ENCODE results near the gene EHD4.

Gene EHD4

GRCh38 chr15:41940441-41940857 is 31.9 kb downstream of the EHD4 start:
- peak; percentile 48 for DNase-seq (ENCODE audit: low read depth)
- H3K4me3 ChIP-seq (ENCODE audit: low read length), result no peak overlapping the region
- H3K27me3 ChIP-seq (replicated peaks; ENCODE audit: control insufficient read depth, insufficient read depth, low read length), result no peaks in the 10 kb centered on the region
- H3K9me3 ChIP-seq (ENCODE audit: control insufficient read depth, low read length), result no peaks in the 10 kb centered on the region
- peaks cover 7% of the 10 kb centered on the region for H3K36me3 ChIP-seq (ENCODE audit: control insufficient read depth, insufficient read depth, low read length, severe bottlenecking)
- peaks cover 32% of the 10 kb centered on the region for H3K4me1 ChIP-seq (ENCODE audit: control insufficient read depth, insufficient read depth, low read length)
- H3K9ac ChIP-seq (ENCODE audit: low read length), result no peak overlapping the region

GRCh38 chr15:41939986-41940385 is 32.4 kb downstream of the EHD4 start:
- H3K9me3 ChIP-seq (ENCODE audit: control insufficient read depth, low read length), result no peaks in the 10 kb centered on the region
- no peak overlapping the region for H3K4me3 ChIP-seq (ENCODE audit: low read length)
- H3K9ac ChIP-seq (ENCODE audit: low read length), result no peak overlapping the region
- H3K36me3 ChIP-seq (ENCODE audit: control insufficient read depth, insufficient read depth, low read length, severe bottlenecking), result peaks cover 7% of the 10 kb centered on the region
- no peak for DNase-seq (ENCODE audit: low read depth)
- no peaks in the 10 kb centered on the region for H3K27me3 ChIP-seq (replicated peaks; ENCODE audit: control insufficient read depth, insufficient read depth, low read length)
- peaks cover 28% of the 10 kb centered on the region for H3K4me1 ChIP-seq (ENCODE audit: control insufficient read depth, insufficient read depth, low read length)

DNA sequence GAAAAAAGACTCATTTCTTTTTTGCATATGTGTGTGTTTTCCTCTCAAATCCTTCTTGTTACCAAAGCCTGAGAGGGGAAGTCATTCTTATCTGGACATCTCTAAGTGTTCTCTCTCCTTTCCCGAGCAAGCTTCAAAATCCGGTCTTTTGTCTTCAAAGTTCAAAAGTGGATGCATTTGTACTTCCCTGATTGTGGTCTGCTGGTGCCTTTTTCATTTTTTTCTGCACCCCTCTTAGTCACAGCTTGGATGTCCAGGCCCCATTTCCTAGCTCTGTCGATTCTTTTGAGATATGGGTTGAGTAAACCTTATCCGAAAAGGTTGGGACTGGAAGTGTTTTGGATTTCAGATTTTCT is 34.8 kb downstream of the EHD4 start:
- peaks cover 7% of the 10 kb centered on the region for H3K36me3 ChIP-seq (ENCODE audit: control insufficient read depth, insufficient read depth, low read length, severe bottlenecking)
- peaks cover 20% of the 10 kb centered on the region for H3K4me1 ChIP-seq (ENCODE audit: control insufficient read depth, insufficient read depth, low read length)
- no peaks in the 10 kb centered on the region for H3K27me3 ChIP-seq (replicated peaks; ENCODE audit: control insufficient read depth, insufficient read depth, low read length)
- H3K4me3 ChIP-seq (ENCODE audit: low read length), result no peak overlapping the region
- no peak for DNase-seq (ENCODE audit: low read depth)
- H3K9ac ChIP-seq (ENCODE audit: low read length), result no peak overlapping the region
- no peaks in the 10 kb centered on the region for H3K9me3 ChIP-seq (ENCODE audit: control insufficient read depth, low read length)

DNA sequence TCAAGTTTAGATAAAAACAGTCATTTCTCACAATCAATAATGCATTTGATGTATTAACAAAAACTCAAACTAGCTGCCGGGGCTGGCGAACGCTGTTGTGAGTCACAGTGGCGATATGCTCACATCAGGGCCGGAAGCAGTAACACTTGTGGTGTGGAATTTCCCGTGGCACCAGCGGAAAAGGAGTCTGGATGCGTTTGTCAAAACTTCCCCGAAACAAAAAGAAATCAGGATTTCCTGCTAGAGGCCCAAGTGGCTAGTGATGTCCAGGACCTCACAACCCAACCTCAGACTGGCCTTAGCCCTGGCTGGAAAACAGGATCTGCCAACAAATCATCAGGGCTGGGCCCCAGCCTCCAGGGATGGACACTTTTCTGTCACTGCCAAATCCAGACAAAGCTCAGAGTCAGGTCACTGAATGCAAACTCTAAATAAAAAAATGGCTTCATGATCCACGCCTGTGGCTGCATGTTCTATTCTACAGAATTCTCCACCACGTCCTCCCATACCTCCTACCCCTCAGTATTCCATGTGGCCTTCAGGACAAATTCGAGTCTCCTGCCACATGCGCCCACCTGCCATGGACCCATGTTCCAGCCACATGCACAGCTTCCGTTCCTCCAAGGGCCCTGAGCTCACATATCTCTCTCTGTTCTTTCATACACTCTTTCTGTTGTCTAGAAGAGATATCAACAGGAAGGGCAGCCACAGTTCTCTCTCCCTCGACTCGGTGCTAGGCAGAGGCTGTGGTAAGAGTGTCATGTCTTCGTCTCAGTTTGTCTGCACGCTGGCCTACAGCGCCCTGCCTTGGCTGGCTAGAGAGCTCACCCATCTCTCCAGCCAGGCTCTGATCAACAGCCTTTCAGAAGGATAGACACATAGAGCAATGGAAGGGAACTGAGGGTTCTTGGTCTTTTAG is 35.4 kb downstream of the EHD4 start:
- DNase-seq (ENCODE audit: low read depth), result no peak
- H3K4me3 ChIP-seq (ENCODE audit: low read length), result no peak overlapping the region
- H3K9me3 ChIP-seq (ENCODE audit: control insufficient read depth, low read length), result no peaks in the 10 kb centered on the region
- peaks cover 20% of the 10 kb centered on the region for H3K4me1 ChIP-seq (ENCODE audit: control insufficient read depth, insufficient read depth, low read length)
- peaks cover 7% of the 10 kb centered on the region for H3K36me3 ChIP-seq (ENCODE audit: control insufficient read depth, insufficient read depth, low read length, severe bottlenecking)
- no peaks in the 10 kb centered on the region for H3K27me3 ChIP-seq (replicated peaks; ENCODE audit: control insufficient read depth, insufficient read depth, low read length)
- no peak overlapping the region for H3K9ac ChIP-seq (ENCODE audit: low read length)

DNA sequence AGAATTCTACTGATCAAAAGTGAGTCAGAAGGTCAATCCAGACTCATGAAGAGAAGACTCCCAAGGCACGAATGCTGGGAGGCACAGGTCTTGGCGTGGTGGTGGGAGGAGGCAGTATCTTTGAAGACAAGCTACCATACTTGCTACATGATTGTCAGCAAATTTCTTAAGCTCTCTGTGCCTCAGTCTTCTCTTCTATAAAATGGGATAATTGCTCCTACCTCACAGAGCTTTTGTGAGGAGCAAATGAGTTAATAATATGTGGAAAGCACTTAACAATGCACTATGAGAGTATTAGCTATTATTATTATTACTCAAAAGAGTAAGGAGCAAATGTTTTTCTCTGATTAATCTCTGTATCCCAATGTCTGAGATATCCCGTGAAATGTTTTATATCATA is 36.2 kb downstream of the EHD4 start:
- peaks cover 4% of the 10 kb centered on the region for H3K36me3 ChIP-seq (ENCODE audit: control insufficient read depth, insufficient read depth, low read length, severe bottlenecking)
- H3K9ac ChIP-seq (ENCODE audit: low read length), result no peak overlapping the region
- no peaks in the 10 kb centered on the region for H3K27me3 ChIP-seq (replicated peaks; ENCODE audit: control insufficient read depth, insufficient read depth, low read length)
- no peak for DNase-seq (ENCODE audit: low read depth)
- H3K9me3 ChIP-seq (ENCODE audit: control insufficient read depth, low read length), result no peaks in the 10 kb centered on the region
- peaks cover 21% of the 10 kb centered on the region for H3K4me1 ChIP-seq (ENCODE audit: control insufficient read depth, insufficient read depth, low read length)
- H3K4me3 ChIP-seq (ENCODE audit: low read length), result no peak overlapping the region

DNA sequence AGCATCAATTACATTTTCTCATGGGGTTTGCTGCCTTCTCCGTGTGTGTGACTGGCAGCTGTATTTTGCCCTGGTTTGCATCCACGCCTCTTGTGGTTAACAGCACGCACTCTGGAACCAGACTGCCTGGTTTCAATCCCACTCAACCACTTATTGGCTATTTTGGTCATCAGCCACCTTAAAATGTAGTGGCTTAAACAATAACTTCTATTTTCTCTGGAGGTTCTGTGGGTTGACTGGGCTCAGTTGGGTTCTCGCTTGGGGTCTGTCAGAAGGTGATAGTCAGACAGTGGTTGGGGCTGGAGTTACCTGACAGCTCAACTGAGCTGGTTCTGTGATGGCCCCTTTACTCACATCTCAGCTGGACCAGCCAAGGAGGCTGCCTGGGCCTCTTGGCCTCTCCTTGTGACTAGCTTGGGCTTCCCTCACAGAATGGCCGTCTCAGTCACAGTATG is 36.8 kb downstream of the EHD4 start:
- no peaks in the 10 kb centered on the region for H3K9me3 ChIP-seq (ENCODE audit: control insufficient read depth, low read length)
- peaks cover 27% of the 10 kb centered on the region for H3K4me1 ChIP-seq (ENCODE audit: control insufficient read depth, insufficient read depth, low read length)
- no peak overlapping the region for H3K9ac ChIP-seq (ENCODE audit: low read length)
- H3K4me3 ChIP-seq (ENCODE audit: low read length), result no peak overlapping the region
- H3K27me3 ChIP-seq (replicated peaks; ENCODE audit: control insufficient read depth, insufficient read depth, low read length), result no peaks in the 10 kb centered on the region
- no peak for DNase-seq (ENCODE audit: low read depth)
- H3K36me3 ChIP-seq (ENCODE audit: control insufficient read depth, insufficient read depth, low read length, severe bottlenecking), result peaks cover 4% of the 10 kb centered on the region

DNA sequence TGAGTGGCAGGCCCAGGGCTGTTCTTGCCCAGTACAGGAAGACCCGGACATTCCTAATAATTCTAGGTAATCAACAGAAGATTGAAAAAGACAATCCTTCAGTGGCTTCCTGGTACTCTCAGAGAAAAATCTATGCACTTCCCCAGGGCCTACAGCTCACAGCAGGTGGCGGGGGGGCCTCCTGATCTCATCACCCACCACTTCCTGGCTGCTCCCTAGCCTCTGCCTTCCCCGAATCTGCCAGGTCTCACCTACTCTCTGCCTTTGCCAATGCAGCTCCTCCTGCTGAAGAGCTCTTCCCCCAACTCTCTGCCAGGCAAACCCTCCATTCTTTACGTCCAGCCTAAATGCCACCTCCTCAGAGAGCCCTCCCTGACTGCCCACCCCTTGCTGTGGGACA is 37.5 kb downstream of the EHD4 start:
- Histone ChIP-seq H3K9me3 (ENCODE audit: control insufficient read depth, low read length) (no peaks in the 10 kb centered on the region), H3K4me1 (ENCODE audit: control insufficient read depth, insufficient read depth, low read length) (peaks cover 30% of the 10 kb centered on the region), H3K36me3 (ENCODE audit: control insufficient read depth, insufficient read depth, low read length, severe bottlenecking) (no peaks in the 10 kb centered on the region), H3K27me3 (replicated peaks; ENCODE audit: control insufficient read depth, insufficient read depth, low read length) (no peaks in the 10 kb centered on the region), H3K9ac (ENCODE audit: low read length) (no peak overlapping the region), H3K4me3 (ENCODE audit: low read length) (no peak overlapping the region)
- no peak for DNase-seq (ENCODE audit: low read depth)

- H3K9me3 ChIP-seq (ENCODE audit: control insufficient read depth, low read length), result no peaks in the 10 kb centered on the region
- peaks cover 41% of the 10 kb centered on the region for H3K4me1 ChIP-seq (ENCODE audit: control insufficient read depth, insufficient read depth, low read length)
- no peak for DNase-seq (ENCODE audit: low read depth)
- H3K9ac ChIP-seq (ENCODE audit: low read length), result no peak overlapping the region
- H3K4me3 ChIP-seq (ENCODE audit: low read length), result no peak overlapping the region
- H3K27me3 ChIP-seq (replicated peaks; ENCODE audit: control insufficient read depth, insufficient read depth, low read length), result no peaks in the 10 kb centered on the region
- no peaks in the 10 kb centered on the region for H3K36me3 ChIP-seq (ENCODE audit: control insufficient read depth, insufficient read depth, low read length, severe bottlenecking)
Observed at GRCh38 chr15:41933771-41934170, 38.6 kb downstream of the EHD4 start.

DNA sequence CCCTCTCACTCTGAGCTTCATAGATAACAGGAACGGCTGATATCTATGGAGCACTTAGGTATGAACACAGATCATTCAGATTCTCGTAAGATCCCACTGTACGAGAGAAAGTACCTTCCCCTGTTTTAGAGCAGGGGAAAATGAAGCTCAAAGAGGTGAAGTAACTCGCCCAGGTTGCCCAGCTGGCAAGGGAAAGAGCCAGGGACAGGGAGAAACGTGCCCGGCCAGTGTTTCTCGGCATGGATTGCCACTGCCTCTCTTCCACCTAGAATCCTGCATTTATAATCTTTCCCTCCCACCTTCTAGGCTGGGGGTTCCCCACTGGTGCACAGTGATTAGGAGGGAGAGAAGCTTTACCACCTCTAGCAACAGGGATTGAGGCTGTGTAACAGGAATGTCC is 39.0 kb downstream of the EHD4 start:
- Histone ChIP-seq H3K9ac (ENCODE audit: low read length) (no peak overlapping the region), H3K9me3 (ENCODE audit: control insufficient read depth, low read length) (no peaks in the 10 kb centered on the region), H3K4me3 (ENCODE audit: low read length) (no peak overlapping the region), H3K4me1 (ENCODE audit: control insufficient read depth, insufficient read depth, low read length) (peaks cover 45% of the 10 kb centered on the region), H3K36me3 (ENCODE audit: control insufficient read depth, insufficient read depth, low read length, severe bottlenecking) (no peaks in the 10 kb centered on the region), H3K27me3 (replicated peaks; ENCODE audit: control insufficient read depth, insufficient read depth, low read length) (no peaks in the 10 kb centered on the region)
- DNase-seq (ENCODE audit: low read depth), result no peak

- no peak overlapping the region for H3K4me3 ChIP-seq (ENCODE audit: low read length)
- DNase-seq (ENCODE audit: low read depth), result no peak
- H3K36me3 ChIP-seq (ENCODE audit: control insufficient read depth, insufficient read depth, low read length, severe bottlenecking), result no peaks in the 10 kb centered on the region
- no peaks in the 10 kb centered on the region for H3K27me3 ChIP-seq (replicated peaks; ENCODE audit: control insufficient read depth, insufficient read depth, low read length)
- no peak overlapping the region for H3K9ac ChIP-seq (ENCODE audit: low read length)
- peaks cover 51% of the 10 kb centered on the region for H3K4me1 ChIP-seq (ENCODE audit: control insufficient read depth, insufficient read depth, low read length)
- H3K9me3 ChIP-seq (ENCODE audit: control insufficient read depth, low read length), result no peaks in the 10 kb centered on the region
Observed at GRCh38 chr15:41932511-41933289, 39.7 kb downstream of the EHD4 start.

DNA sequence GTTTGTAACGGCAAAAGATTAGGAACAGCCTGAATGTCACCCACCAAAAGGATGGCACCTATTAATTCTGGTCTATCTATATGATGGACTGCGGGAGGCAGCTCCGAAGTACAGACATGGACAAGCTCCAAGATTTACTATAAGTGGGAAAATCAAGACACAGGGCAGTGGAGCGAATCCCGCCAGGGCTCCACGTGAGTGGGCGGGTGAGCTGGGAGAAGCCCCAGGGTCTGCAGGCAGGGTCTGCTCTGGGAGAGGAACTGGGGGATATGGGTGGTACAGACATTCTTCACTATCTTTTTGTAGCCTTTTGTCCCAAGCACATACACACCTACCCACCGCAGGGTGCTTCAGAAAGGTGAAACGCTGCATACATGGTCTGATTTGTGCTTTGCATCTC is 40.3 kb downstream of the EHD4 start:
- Histone ChIP-seq H3K9ac (ENCODE audit: low read length) (no peak overlapping the region), H3K36me3 (ENCODE audit: control insufficient read depth, insufficient read depth, low read length, severe bottlenecking) (no peaks in the 10 kb centered on the region), H3K9me3 (ENCODE audit: control insufficient read depth, low read length) (no peaks in the 10 kb centered on the region), H3K4me1 (ENCODE audit: control insufficient read depth, insufficient read depth, low read length) (peaks cover 55% of the 10 kb centered on the region), H3K4me3 (ENCODE audit: low read length) (no peak overlapping the region), H3K27me3 (replicated peaks; ENCODE audit: control insufficient read depth, insufficient read depth, low read length) (no peaks in the 10 kb centered on the region)
- no peak for DNase-seq (ENCODE audit: low read depth)
